D721Med (cell line): ENCODE results near the gene TAGLN2.

ENCODE experiments used
- DNase-seq: peaks from one replicate; pipeline ENCODE4 v3.0.0; 2011; ENCODE audit warnings: low spot score; ENCODE audit not compliant: insufficient read length
- FAIRE-seq: peaks from 2 replicates; lab custom pipeline; 2011; peaks lifted over from hg19 to GRCh38; lab: Jason Lieb, UNC
- CTCF ChIP-seq: IDR thresholded peaks from 2 replicates; pipeline ENCODE4 v1.5.1; 2012; ENCODE audit warnings: mild to moderate bottlenecking, control low read depth; ENCODE audit not compliant: insufficient read depth; ENCODE audit errors: missing control alignments

TAGLN2 gene

DNA sequence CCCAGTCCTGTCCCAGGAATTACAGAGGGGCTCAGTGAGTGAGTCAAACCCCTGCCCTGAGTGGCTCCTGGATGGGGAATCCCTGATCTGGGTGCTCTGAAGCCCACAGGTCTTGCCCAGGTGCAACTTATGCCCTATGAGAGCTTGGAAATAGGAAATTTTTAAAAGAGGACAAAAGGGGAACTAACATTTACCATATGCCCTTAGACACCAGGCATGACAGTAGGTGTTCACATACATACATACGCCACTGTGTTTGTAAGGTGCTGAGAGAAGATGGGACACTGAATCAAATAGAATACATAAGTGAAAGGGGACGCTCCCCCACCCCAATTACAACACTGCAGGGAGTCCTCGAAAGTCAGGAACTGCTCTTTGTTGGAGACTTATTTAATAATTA lies 26.8 kb downstream of the TAGLN2 start:
- no peak for TF ChIP-seq CTCF
- no peak for FAIRE-seq

GRCh38 chr1:159897962-159898361 lies 27.3 kb downstream of the TAGLN2 start:
- DNase-seq, result no peak
- FAIRE-seq, result no peak
- TF ChIP-seq CTCF, result no peak

More for the DNA sequence above, 26.8 kb downstream of the TAGLN2 start:
- DNase-seq, result no peak

DNA sequence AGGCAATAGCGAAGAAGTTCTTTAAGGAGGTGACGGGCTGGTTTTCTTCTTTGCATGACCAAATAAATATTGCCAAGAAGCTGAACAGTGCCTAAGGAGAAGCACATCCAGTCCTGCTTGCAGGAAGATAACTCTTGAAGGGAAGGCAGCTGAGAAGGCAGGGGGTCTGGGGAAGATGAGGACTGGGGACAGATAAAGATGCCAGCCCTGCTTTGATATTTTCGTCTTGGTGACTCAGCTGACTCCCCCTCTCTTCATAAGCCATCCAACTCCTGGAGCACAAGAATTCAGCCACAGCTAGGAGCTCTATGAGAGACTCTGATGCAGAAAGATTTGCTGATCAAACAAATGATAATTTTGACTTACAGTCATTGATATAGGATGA lies 28.8 kb downstream of the TAGLN2 start:
- FAIRE-seq (no peak), DNase-seq (no peak)
- no peak for TF ChIP-seq CTCF

DNA sequence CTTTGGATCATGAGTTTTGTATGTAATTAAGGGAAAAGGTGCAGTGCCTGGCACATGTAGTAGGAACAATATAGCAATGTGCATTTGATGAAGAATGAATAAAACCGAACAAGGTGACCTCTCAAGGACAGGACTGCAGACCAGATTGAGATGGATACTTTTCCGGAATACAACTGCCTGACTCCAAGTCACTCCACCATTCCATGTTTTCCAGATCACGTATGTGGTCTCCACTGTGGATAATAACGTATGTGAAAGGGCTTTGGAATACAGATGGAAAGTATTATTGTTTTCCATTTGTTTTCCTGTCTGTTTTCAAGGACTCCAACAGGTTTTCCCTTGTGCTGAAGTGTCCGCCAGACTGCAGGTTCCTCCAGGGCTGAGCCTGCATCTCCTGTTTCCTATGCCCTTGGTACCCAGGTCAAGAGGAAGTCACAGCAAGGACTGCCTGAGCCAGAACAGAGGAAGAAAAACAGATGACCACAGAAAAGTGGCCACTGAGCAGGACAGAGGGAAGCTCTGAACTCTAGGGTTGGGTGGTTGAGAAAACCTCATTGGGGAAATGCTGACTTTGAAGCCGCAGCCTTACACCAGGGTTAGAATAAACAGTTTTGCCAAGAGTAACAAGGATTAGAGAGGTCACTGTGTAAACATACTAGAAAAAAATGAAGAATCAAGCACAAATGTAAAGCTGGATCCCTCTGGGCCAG lies 29.3 kb downstream of the TAGLN2 start:
- FAIRE-seq (no peak), DNase-seq (no peak)
- TF ChIP-seq CTCF, result no peak

GRCh38 chr1:159895286-159895685 lies 30.0 kb downstream of the TAGLN2 start:
- FAIRE-seq, result no peak
- DNase-seq, result no peak
- no peak for TF ChIP-seq CTCF

GRCh38 chr1:159892944-159893343 lies 32.4 kb downstream of the TAGLN2 start:
- no peak for DNase-seq
- TF ChIP-seq CTCF, result peak; percentile 4
- FAIRE-seq, result no peak
